ENCODE results near the gene EBF3.

- TF ChIP-seq, protein P1, sequence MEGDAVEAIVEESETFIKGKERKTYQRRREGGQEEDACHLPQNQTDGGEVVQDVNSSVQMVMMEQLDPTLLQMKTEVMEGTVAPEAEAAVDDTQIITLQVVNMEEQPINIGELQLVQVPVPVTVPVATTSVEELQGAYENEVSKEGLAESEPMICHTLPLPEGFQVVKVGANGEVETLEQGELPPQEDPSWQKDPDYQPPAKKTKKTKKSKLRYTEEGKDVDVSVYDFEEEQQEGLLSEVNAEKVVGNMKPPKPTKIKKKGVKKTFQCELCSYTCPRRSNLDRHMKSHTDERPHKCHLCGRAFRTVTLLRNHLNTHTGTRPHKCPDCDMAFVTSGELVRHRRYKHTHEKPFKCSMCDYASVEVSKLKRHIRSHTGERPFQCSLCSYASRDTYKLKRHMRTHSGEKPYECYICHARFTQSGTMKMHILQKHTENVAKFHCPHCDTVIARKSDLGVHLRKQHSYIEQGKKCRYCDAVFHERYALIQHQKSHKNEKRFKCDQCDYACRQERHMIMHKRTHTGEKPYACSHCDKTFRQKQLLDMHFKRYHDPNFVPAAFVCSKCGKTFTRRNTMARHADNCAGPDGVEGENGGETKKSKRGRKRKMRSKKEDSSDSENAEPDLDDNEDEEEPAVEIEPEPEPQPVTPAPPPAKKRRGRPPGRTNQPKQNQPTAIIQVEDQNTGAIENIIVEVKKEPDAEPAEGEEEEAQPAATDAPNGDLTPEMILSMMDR (IDR thresholded peaks at IDR 0.05 in 4 of 5, conservative IDR thresholded peaks at IDR 0.05 in 1 of 5) = no peak
- TF ChIP-seq POLR2A (IDR thresholded peaks at IDR 0.05) = no peak
These were observed 148.0 kb downstream of the EBF3 start for GRCh38 chr10:129815898-129816655.

Data from gastrocnemius medialis (tissue), 4 donors.